K562 (cell line): ENCODE measurements around the gene KL. TPM values are rescaled to one million over a fixed set of nuclear protein-coding genes. Genes with fewer than 3 reads are reported as not detected.

Experiments used
- ATAC-seq: fragments of 200-7000 bp; cut with Tn5 transposase; 3 replicates; pipeline ENCODE4 v1.9.1; 2020; ENCODE audit warnings: moderate library complexity
- BruUV-seq: library from RNA; stranded (reverse); fragments of 400-500 nt; replicated peaks from 2 replicates; lab custom pipeline; 2021; lab: Mats Ljungman, UMichigan
- CTCF ChIA-PET: fragments of 300-600 bp; formaldehyde crosslinking; extraction: SDS; loops from one replicate; lab custom pipeline; 2021; ENCODE audit warnings: low intra/inter-chr PET ratio; lab: Yijun Ruan, JAX
- POLR2A ChIA-PET: fragments of 300-600, 350-650 bp; sonication (Branson Sonifier 250); formaldehyde crosslinking; extraction: SDS; loops from one replicate; lab custom pipeline; 2021; ENCODE audit warnings: antibody characterized with exemption, inconsistent platforms; lab: Yijun Ruan, JAX
- DNase-seq, 4 experiments: peaks; one replicate each; pipeline versions ENCODE4 v3.0.0 to v3.0.0-alpha.2; 2011 to 2018; ENCODE audit warnings: low spot score in 3 of 4, mixed read lengths in 3 of 4; ENCODE audit errors: extremely low read depth in 1 of 4
- FAIRE-seq: peaks from 2 replicates; lab custom pipeline; 2011; peaks lifted over from hg19 to GRCh38; lab: Jason Lieb, UNC
- H2AFZ ChIP-seq: 2 replicates; pipeline ENCODE4 v1.6.0; 2011; ENCODE audit warnings: low read depth, low read length, control low read depth, inconsistent platforms
- H3K27ac ChIP-seq: fragments of 200-600 bp; 3 replicates; pipeline ENCODE4 v1.8.0; 2011; ENCODE audit warnings: low read depth, mild to moderate bottlenecking, control low read depth, inconsistent platforms, low read length, moderate library complexity, mixed read lengths; ENCODE audit errors: extremely low read depth
- H3K27me3 ChIP-seq, 2 experiments: fragments of 300-600 bp in 1 of 2; 2 replicates in 1 of 2; 3 replicates in 1 of 2; pipeline versions ENCODE4 v1.6.0 to v1.8.0; 2011; ENCODE audit warnings: inconsistent platforms in 2 of 2, low read length in 2 of 2, mild to moderate bottlenecking in 1 of 2, mixed read lengths in 1 of 2, moderate library complexity in 1 of 2; ENCODE audit not compliant: control insufficient read depth in 2 of 2, insufficient read depth in 2 of 2
- H3K36me3 ChIP-seq: fragments of 300-600 bp; 3 replicates; pipeline ENCODE4 v1.8.0; 2011; ENCODE audit warnings: mild to moderate bottlenecking, low read length, inconsistent platforms; ENCODE audit not compliant: control insufficient read depth, insufficient read depth
- H3K4me1 ChIP-seq, 2 experiments: fragments of 200-600 bp in 1 of 2; replicated peaks in 1 of 2; 2 replicates in 1 of 2; 3 replicates in 1 of 2; pipeline versions ENCODE4 v1.5.1 to v1.8.0; 2011; ENCODE audit warnings: inconsistent platforms in 2 of 2, low read length in 2 of 2, mild to moderate bottlenecking in 1 of 2, mixed read lengths in 1 of 2, moderate library complexity in 1 of 2; ENCODE audit not compliant: control insufficient read depth in 2 of 2, insufficient read depth in 2 of 2
- H3K4me2 ChIP-seq: 2 replicates; pipeline ENCODE4 v1.6.1; 2011; ENCODE audit warnings: low read length, control low read depth, inconsistent platforms, mixed read lengths; ENCODE audit not compliant: insufficient read depth
- H3K4me3 ChIP-seq: fragments of 200-600 bp; sonication (generic), shearing (Covaris generic); 2 replicates; pipeline ENCODE4 v1.5.1; 2016; ENCODE audit warnings: control low read depth, inconsistent platforms
- H3K79me2 ChIP-seq: fragments of 200-600 bp; 3 replicates; pipeline ENCODE4 v1.8.0; 2011; ENCODE audit warnings: low read length, inconsistent platforms; ENCODE audit not compliant: control insufficient read depth, insufficient read depth
- H3K9ac ChIP-seq, 2 experiments: 2 replicates each; pipeline versions ENCODE4 v1.6.0 to v1.6.1; 2011; ENCODE audit warnings: low read depth in 2 of 2, low read length in 2 of 2, control low read depth in 1 of 2, inconsistent platforms in 1 of 2, mild to moderate bottlenecking in 1 of 2, mixed read lengths in 1 of 2; ENCODE audit not compliant: insufficient read depth in 1 of 2
- H3K9me1 ChIP-seq: one replicate; pipeline ENCODE4 v1.6.0; 2011; ENCODE audit warnings: inconsistent platforms, mild to moderate bottlenecking, low read length, moderate library complexity; ENCODE audit not compliant: control insufficient read depth, insufficient read depth
- H3K9me3 ChIP-seq: replicated peaks from 2 replicates; pipeline ENCODE4 v1.5.1; 2011; ENCODE audit warnings: low read depth, low read length, inconsistent platforms; ENCODE audit not compliant: control insufficient read depth, insufficient read depth
- H4K20me1 ChIP-seq: replicated peaks from 2 replicates; pipeline ENCODE4 v1.6.1; 2011; ENCODE audit warnings: low read length, inconsistent platforms, mixed read lengths; ENCODE audit not compliant: control insufficient read depth, insufficient read depth
- BRF1 ChIP-seq: IDR thresholded peaks from 3 replicates; pipeline ENCODE4 v1.6.1; 2011; ENCODE audit warnings: borderline replicate concordance, mild to moderate bottlenecking; ENCODE audit not compliant: insufficient read length; ENCODE audit errors: extremely low read depth
- HDAC8 ChIP-seq: fragments of 450-650 bp; IDR thresholded peaks from 2 replicates; pipeline ENCODE4 v1.6.1; 2016; ENCODE audit warnings: mild to moderate bottlenecking, missing genetic modification characterization, moderate library complexity, missing compliant biosample characterization
- MCM7 ChIP-seq, 2 experiments: fragments of 450-650 bp; IDR thresholded peaks; 2 replicates each; pipeline ENCODE4 v1.6.1; 2016 to 2018
- ZNF431 ChIP-seq: sonication (generic); formaldehyde crosslinking; IDR thresholded peaks from 2 replicates; pipeline ENCODE4 v1.8.0; 2022; ENCODE audit warnings: mild to moderate bottlenecking, missing genetic modification reagents
- ZNF717 ChIP-seq: fragments of 250-450 bp; sonication (Bioruptor Pico); IDR thresholded peaks from 2 replicates; pipeline ENCODE4 v1.5.0; 2021
- ZNF75A ChIP-seq: fragments of 450-650 bp; formaldehyde crosslinking; IDR thresholded peaks from 2 replicates; pipeline ENCODE4 v1.4.0; 2020; ENCODE audit warnings: mild to moderate bottlenecking
- ZNF76 ChIP-seq: fragments of 250-450 bp; sonication (Bioruptor Pico); IDR thresholded peaks from 2 replicates; pipeline ENCODE4 v1.4.0; 2020; ENCODE audit warnings: mild to moderate bottlenecking, moderate library complexity, borderline replicate concordance
- WGBS: fragments of 100-300 bp; shearing (Covaris generic); methylation state at CpG from one replicate; pipeline ENCODE4 v1.1.6; 2016; ENCODE audit warnings: low coverage, mixed read lengths; ENCODE audit not compliant: insufficient coverage; ENCODE audit errors: missing lambda C conversion rate; 5-methylcytosine and 5-hydroxymethylcytosine counted together
- in situ Hi-C: fragments of 300-500 bp; cut with MboI; formaldehyde crosslinking; loops from 4 replicates; pipeline ENCODE4 v1.15.0; 2018; ENCODE audit warnings: inconsistent platforms, mixed read lengths
- intact Hi-C: fragments of 100-400 bp; cut with micrococcal nuclease; formaldehyde crosslinking; loops from 2 replicates; pipeline ENCODE4 v1.14.2; 2022
- polyA plus RNA-seq, 8 experiments: library from polyadenylated mRNA; depleted of rRNA in 4 of 8; stranded (reverse) in 5 of 8; unstranded in 3 of 8; fragments of >200 nt; fragmentation: Nextera tagmentation in 2 of 8; fragmentation: Illumina TruSeq in 1 of 8; extraction: Ambion mirVana in 2 of 8; extraction: Trizol in 1 of 8; gene quantifications; 2 replicates each; pipeline versions ENCODE4 v1.2.1 to v1.2.3, GENCODE V29; 2011 to 2014; ENCODE audit warnings: inconsistent platforms in 1 of 8, missing spikeins in 1 of 8
- total RNA-seq, 7 experiments: library from RNA; depleted of rRNA in 6 of 7; stranded (reverse); fragments of >200 nt in 6 of 7; fragmentation: Illumina TruSeq in 2 of 7; extraction: Trizol in 2 of 7; gene quantifications; 2 replicates each; pipeline versions ENCODE4 v1.2.1 to v1.2.3, GENCODE V29; 2011 to 2021; ENCODE audit warnings: low replicate concordance in 1 of 7
- TF ChIP-seq, protein P1 (sequence below): fragments of 250-450 bp; sonication (Bioruptor Pico); IDR thresholded peaks from 2 replicates; pipeline ENCODE4 v1.8.0; 2022; ENCODE audit warnings: inconsistent platforms, mild to moderate bottlenecking, moderate library complexity, borderline replicate concordance

KL gene
- total and polyA plus RNA-seq, 9 of the 15 experiments (the other 6 are each of a cell fraction or from before 2014, with no cell fraction given) = not detected

DNA sequence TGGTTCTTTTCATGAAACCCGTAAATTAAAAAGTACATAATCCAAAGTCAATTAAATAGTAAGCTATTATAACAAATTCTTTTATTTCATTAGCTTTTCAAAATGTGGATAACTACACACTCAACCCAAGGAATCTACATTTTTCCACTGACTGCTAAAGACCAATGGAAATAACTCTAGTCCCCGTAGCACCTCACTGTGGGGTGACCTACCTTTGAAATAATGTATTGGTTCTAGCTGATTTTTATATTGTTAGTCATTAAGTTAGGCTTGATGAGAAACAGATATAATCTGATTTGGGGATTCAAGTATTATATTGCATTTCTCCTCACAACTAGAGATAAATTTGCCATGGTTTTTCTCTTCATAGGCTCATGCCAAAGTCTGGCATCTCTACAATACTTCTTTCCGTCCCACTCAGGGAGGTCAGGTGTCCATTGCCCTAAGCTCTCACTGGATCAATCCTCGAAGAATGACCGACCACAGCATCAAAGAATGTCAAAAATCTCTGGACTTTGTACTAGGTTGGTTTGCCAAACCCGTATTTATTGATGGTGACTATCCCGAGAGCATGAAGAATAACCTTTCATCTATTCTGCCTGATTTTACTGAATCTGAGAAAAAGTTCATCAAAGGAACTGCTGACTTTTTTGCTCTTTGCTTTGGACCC is 37.3 kb downstream of the KL start:
- DNase-seq = no peak
- no peaks in the 10 kb centered on the region for H3K79me2 ChIP-seq
- no peaks in the 10 kb centered on the region for H3K4me1 ChIP-seq
- intact Hi-C loops = no loop called here
- H3K36me3 ChIP-seq = no peaks in the 10 kb centered on the region
- CTCF ChIA-PET = no interaction called here
- H2AFZ ChIP-seq = no peak overlapping the region
- H3K4me3 ChIP-seq = no peak overlapping the region
- WGBS = 0% methylated on average over 7 of the region's 7 CpGs
- H4K20me1 ChIP-seq = no peaks in the 10 kb centered on the region
- TF ChIP-seq BRF1 (no peak), ZNF76 (CRISPR knock-in tag) (no peak), MCM7 (IDR thresholded peaks at IDR 0.05) (no peak), ZNF717 (CRISPR knock-in tag) (no peak), ZNF75A (CRISPR knock-in tag) (no peak), ZNF431 (no peak), HDAC8 (tag) (no peak)
- TF ChIP-seq, protein P1, sequence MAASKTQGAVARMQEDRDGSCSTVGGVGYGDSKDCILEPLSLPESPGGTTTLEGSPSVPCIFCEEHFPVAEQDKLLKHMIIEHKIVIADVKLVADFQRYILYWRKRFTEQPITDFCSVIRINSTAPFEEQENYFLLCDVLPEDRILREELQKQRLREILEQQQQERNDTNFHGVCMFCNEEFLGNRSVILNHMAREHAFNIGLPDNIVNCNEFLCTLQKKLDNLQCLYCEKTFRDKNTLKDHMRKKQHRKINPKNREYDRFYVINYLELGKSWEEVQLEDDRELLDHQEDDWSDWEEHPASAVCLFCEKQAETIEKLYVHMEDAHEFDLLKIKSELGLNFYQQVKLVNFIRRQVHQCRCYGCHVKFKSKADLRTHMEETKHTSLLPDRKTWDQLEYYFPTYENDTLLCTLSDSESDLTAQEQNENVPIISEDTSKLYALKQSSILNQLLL (CRISPR knock-in tag) = no peak
- TF ChIP-seq, all 486 proteins: peak for 0
- no peak overlapping the region for H3K4me2 ChIP-seq
- in situ Hi-C loops = no loop called here
- ATAC-seq = no peak
- BruUV-seq = no TSS peak
- H3K9me3 ChIP-seq = no peaks in the 10 kb centered on the region
- H3K9me1 ChIP-seq = no peaks in the 10 kb centered on the region
- no peak for FAIRE-seq
- H3K9ac ChIP-seq = no peak overlapping the region
- 0 out of 5 replicates have a peak, but pooled peaks cover 0 to 4% of the 10 kb centered on the region in 2 experiments for H3K27me3 ChIP-seq
- H3K27ac ChIP-seq = no peak overlapping the region
- POLR2A ChIA-PET = interaction anchor here (0.6 kb wide), 1 partner anchor 730 kb away, joined by 3 read pairs; no protein-coding TSS in a partner anchor
